HL-60 (cell line): ENCODE results near the gene ZFP36L1.

ENCODE experiments used
- DNase-seq, 2 experiments: peaks; one replicate each; pipeline ENCODE4 v3.0.0-alpha.2; 2010 to 2020; ENCODE audit warnings: low read depth in 1 of 2, low spot score in 1 of 2
- H3K27ac ChIP-seq: fragments of 250-450 bp; sonication (Bioruptor Pico); replicated peaks from 2 replicates; pipeline ENCODE4 v1.5.1; 2020; ENCODE audit warnings: mild to moderate bottlenecking, moderate library complexity
- H3K27me3 ChIP-seq: fragments of 250-450 bp; sonication (Bioruptor Pico); 2 replicates; pipeline ENCODE4 v1.5.1; 2021; ENCODE audit warnings: mild to moderate bottlenecking, moderate library complexity; ENCODE audit not compliant: insufficient read depth, poor library complexity, severe bottlenecking
- H3K4me3 ChIP-seq: replicated peaks from 2 replicates; pipeline ENCODE4 v1.5.1; 2011; ENCODE audit warnings: mild to moderate bottlenecking, control low read depth, low read length; ENCODE audit not compliant: insufficient read depth
- CTCF ChIP-seq: IDR thresholded peaks from one replicate; pipeline ENCODE4 v1.5.1; 2011; ENCODE audit warnings: low read length, control low read depth, inconsistent platforms; ENCODE audit not compliant: insufficient read depth
- GABPA ChIP-seq: IDR thresholded peaks from 2 replicates; pipeline ENCODE4 v1.6.1; 2012; ENCODE audit warnings: low read depth
- POLR2AphosphoS5 ChIP-seq: IDR thresholded peaks from 2 replicates; pipeline ENCODE4 v1.6.1; 2012; ENCODE audit warnings: low read depth
- REST ChIP-seq: IDR thresholded peaks from 2 replicates; pipeline ENCODE4 v1.6.1; 2012; ENCODE audit warnings: low read depth; ENCODE audit not compliant: insufficient replicate concordance
- SPI1 ChIP-seq: IDR thresholded peaks from 2 replicates; pipeline ENCODE4 v1.6.1; 2012; ENCODE audit warnings: low read depth, mild to moderate bottlenecking, borderline replicate concordance

Gene ZFP36L1

GRCh38 chr14:68825729-68826128 lies 32.9 kb upstream of the ZFP36L1 start:
- TF ChIP-seq CTCF (no peak), SPI1 (no peak), POLR2AphosphoS5 (no peak), REST (no peak), GABPA (no peak)
- H3K27ac ChIP-seq = no peak overlapping the region
- no peaks in the 10 kb centered on the region for H3K27me3 ChIP-seq

GRCh38 chr14:68824517-68825347 lies 31.9 kb upstream of the ZFP36L1 start:
- no peaks in the 10 kb centered on the region for H3K27me3 ChIP-seq
- H3K4me3 ChIP-seq = no peak overlapping the region
- H3K27ac ChIP-seq = no peak overlapping the region
- TF ChIP-seq GABPA = peak; percentile 79
- TF ChIP-seq POLR2AphosphoS5 = no peak
- peak; percentile 50 for TF ChIP-seq CTCF
- peak; percentile 38 to 49 for DNase-seq

More at GRCh38 chr14:68825729-68826128, 32.9 kb upstream of the ZFP36L1 start:
- DNase-seq = no peak
- H3K4me3 ChIP-seq = no peak overlapping the region

GRCh38 chr14:68824207-68824516 lies 31.3 kb upstream of the ZFP36L1 start:
- no peaks in the 10 kb centered on the region for H3K27me3 ChIP-seq
- TF ChIP-seq CTCF = no peak
- TF ChIP-seq SPI1 = no peak
- no peak for TF ChIP-seq REST
- no peak for TF ChIP-seq GABPA
- TF ChIP-seq POLR2AphosphoS5 = no peak
- no peak overlapping the region for H3K4me3 ChIP-seq
- no peak overlapping the region for H3K27ac ChIP-seq
- no peak for DNase-seq
